ELF-1 (cell line): ENCODE results near the gene TEX22.

ENCODE experiments used
- DNase-seq: peaks from one replicate; pipeline ENCODE4 v3.0.0-alpha.2; 2016; ENCODE audit warnings: low read depth, low spot score

Gene TEX22

DNA sequence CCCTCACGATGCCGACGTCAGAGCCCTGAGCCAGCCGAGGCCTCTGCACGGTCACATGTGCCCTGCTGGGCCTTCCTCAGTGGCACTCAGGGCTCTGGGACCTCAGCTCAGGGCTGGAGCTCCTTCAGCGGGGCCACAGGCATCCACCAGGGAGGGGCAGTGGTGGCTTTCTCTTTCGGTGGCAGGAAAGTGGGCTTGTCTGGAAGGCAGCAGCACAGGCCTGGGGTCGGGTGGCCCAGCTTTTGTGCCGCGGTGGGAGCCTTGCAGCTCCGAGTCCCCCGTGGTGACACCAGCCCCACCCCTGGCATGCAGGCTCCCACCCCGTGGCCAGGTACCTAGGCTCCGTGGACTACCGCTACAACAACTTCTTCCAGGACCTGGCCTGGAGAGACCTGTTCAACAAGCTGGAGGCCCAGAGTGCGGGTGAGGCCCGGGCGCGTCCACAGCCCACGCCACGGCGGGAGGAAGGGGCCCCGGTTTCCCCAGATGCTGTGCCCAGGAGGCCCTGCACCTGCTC is 14.2 kb upstream of the TEX22 start:
- no peak for DNase-seq

DNA sequence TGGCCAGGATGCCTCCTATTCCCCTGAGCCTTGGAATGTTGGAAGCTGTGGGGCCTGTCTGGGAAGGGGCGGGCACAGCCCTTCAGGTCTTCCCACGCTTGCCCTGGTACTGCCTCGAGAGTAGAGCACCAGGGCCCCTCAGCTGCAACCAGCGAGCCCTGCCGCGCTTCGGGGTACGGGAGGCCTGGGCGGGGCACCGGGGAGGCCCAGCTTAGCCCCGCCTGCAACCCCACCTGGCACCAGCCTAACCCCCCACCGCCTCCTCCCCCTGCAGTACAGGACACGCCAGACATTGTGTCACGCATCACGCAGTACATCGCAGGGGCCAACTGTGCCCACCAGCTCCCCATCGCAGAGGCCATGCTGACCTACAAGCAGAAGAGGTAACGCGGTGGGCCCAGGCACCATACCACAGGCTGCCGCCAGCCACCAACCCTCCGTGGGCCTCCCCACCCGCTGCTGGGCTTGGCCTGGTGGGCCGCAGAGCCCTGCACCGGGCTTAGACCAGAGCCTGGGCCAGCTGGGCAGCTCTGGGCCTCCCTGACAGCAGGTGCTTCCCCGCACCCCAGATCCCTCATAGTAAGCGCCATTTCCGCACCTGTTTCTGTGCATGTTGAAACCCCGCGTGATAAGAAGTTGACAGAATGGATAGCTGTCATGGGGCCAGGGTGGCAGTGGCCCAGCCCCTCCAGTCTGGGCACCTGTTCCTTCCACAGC is 13.6 kb upstream of the TEX22 start:
- DNase-seq: no peak

DNA sequence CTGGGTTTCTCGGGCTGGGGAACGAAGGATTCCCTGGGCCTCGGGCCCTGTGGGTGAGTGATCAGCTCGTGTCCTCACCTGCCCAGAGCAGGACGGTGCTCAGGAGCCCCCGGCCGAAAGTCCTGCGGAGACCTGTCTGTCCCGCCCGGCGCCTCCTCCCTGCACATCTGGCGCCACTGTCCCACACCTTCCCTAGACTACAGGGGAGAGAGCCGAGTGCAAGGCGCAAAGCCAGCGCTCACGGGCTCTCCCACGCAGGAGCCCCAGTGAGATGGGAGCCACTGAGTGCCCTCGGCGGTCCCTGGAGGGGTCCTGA is 13.1 kb upstream of the TEX22 start:
- DNase-seq: no peak

DNA sequence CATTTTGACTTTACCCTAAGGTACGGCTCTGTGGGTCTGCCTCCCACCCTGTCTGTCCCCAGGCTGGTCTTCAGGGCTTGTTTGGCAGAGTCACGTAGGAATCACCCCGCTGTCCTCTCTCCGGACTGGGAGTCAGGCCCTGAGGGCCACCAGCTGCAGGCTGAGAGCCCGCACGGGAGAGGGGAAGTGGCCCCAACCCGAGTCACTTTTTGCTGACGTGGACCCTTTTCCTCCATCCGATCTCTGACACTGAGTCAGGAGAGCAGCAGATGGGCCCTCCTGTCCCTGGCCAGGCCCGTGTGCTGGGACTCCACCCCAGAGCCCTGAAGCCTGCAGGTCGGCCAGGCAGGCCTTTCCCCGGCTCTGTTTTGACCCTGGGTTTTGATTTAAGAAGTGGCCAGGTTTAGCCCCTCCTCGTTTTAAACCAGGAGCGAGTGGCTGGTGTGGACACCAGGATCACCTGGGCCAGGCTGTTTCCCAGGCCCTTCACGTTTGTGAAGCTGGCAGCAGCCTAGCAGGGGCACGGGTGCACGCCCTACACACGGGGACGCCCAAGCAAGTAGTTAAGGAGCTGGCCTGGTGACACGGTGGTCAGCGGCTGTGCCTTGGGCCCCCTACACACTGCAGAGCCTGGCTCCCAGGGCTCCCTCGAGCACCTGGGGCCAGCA is 12.5 kb upstream of the TEX22 start:
- no peak for DNase-seq

DNA sequence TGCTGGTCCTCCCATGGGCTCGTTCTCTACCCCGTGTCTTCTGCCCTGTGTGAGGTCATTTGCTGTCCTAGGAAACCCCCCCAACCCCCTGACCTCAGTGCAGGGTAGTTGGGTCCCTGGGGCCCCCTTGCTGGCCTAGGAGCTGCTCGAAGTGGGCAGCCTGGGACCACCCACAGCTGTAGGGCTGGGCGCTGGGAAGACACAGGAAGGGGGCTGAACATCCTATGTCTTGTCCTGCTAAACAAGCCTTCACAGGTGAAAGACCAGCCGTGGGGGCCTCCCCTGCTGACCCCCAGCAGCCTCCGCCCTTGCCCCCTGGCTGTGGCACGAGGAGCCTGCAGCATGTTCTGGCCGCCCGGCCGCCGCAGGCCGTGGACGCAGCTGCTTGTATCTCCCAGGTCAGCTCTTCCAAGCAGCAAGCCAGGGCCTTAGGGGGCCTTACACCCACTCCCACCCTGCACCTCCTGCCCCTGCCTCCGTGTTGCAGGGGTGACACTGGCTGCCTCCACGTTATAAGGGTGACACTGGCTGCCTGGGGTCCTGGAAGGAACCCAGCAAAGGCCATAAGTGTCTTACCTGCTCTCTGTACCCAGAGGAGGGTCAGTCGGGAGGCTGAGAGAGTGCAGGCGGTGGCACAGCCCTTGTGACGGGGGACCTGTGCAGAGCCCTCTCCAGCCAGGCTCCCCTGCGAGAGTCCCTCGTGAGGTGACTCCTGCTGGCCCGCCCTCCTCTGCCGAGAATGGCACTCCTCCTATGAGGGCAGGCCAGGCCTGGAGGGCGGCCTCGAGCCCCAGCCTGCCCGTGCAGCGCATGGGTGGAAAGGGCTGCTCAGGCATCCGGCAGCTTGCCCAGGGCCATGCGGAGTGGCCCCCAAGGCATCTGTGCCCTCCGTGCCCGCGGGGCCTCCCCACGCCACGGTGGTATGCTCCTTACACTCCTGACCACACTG is 11.5 kb upstream of the TEX22 start:
- DNase-seq: no peak

DNA sequence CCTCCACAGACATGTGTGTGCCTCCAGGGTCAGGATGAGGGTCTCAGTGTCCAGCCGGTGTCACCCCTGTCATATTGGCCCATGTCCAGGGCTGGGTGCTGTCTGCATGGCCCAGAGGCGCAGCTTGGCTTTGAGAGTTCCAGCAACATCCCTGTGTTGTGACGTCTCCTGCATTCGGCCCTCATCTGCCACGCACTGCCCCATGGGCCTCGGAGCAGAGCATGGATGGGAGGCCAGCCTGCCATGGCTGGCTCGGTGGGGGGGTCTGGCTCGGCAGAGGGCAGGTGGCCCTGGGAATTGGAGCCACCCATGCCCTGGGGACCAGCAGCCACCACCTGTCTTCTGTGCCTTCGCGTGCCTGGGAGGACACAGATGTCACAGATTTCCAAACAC is 10.8 kb upstream of the TEX22 start:
- no peak for DNase-seq

DNA sequence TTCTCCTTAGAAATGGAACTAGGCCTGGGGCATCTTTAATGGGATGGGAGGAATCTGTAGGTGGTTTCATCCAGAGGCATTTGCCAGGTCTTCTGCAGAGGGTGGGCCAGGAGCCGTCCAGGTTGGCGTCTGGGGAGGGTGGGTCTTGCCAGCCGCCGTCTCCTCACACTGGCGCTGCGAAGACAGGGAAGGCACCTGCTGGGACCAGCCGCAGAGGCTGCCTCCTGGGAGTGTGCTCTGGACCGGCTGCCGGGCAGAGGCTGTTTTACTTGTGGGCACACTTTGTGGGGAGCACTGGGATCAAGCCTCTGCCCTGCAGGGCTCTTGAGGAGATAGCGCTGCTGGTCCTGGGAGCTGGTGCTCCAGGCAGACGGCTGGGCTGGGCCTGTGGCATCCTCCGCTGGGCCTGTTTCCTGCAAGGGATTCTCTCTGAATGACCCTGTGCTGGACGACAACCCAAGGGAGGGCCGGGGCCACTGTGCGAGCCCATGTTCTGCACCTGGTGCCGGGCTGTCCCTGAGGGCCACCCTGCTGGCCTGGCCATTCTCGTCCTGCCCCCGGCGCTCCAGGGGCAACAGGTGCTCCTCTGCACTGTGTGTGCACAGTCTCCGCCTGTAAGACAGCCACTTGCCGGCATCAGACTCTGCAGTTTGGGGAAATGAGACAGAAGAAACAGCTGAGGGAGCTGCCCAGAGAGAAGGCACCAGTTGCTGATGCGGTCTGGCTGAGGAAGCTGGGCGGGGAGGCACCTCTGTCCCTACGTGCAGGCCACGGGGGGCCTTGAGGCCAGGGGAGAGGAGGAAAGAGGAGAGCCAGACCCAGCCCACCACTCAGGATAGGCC is 10.0 kb upstream of the TEX22 start:
- DNase-seq: no peak

DNA sequence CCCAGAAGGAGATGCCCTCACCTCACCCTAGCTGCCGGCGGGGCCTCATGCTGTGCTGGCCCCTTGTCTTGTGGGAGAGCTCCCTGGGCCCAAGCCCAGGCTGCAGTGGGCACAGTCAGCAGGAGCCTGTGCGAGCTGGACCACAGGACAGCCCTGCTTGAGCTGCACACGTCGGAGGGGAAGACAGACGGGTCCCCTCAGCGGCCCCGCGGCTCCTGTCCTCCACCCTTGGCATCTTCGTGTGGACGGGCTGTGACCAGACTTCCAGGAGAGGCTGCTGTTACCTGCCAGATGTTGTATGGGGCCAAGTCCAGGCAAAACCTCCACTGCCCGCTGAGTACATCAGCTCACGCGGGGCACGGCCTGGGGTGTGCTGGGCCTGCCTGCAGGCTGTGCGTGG is 9.4 kb upstream of the TEX22 start:
- DNase-seq: no peak

DNA sequence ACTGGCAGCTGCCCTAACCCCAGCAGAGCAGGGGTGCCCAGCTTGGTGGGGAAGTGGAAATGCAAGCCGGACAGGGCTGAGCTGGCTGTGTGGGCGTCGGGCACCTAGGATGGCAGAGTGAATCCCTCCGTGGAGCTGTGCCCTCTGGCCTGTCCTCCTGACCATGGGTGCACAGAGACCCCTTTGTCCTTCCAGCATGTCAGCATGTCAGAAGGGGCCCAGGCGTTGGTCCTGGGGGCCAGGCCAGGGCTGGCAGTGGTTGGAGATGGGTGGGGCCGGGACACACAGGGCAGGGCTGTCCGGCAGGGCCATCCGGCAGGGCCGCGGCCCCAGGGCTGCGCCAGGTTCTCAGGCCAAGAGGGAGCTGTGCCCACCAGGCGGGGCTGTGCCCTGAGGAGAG is 8.8 kb upstream of the TEX22 start:
- DNase-seq: no peak

DNA sequence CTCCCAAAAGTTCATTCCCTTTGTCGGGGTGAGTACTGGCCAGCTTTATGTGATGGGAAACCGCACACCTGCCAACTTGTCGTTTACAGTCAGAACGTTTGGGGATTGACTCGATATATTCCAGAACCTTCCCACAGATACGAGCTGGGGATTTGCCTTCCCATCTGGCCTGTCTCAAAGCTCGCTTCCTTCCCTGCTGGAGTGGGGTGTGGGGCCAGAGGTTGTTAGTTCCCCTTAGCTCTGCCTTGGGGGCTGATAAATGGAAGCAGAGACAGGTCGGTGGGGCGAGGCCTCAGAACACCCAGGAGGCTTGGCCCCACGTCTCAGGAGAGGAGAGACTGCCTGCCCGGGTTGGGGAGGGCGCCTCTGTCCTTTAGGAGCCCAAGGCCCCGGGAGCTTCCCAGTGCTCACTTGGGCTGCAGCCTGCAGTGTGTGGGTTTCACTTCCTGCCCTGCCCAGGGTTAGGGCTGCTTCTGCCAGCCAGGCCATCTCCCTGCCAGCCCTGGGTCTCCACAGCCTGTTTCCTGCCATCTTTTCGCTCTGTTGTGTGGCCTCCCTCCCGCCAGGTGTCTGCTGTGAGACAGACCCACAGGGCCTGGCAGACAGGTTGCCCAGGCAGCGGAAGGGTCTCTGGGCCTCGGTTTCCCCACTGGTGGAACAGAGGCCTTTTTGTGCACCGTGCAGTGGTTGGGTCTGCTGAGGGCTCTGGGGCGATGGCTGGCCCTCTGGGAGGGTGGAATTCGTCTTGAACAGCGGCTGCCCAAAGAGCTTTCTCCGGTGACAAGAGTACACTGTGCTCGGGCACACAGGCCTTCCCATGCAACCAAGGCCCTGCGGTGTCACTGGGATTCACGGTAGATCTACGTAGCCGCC is 8.1 kb upstream of the TEX22 start:
- no peak for DNase-seq

DNA sequence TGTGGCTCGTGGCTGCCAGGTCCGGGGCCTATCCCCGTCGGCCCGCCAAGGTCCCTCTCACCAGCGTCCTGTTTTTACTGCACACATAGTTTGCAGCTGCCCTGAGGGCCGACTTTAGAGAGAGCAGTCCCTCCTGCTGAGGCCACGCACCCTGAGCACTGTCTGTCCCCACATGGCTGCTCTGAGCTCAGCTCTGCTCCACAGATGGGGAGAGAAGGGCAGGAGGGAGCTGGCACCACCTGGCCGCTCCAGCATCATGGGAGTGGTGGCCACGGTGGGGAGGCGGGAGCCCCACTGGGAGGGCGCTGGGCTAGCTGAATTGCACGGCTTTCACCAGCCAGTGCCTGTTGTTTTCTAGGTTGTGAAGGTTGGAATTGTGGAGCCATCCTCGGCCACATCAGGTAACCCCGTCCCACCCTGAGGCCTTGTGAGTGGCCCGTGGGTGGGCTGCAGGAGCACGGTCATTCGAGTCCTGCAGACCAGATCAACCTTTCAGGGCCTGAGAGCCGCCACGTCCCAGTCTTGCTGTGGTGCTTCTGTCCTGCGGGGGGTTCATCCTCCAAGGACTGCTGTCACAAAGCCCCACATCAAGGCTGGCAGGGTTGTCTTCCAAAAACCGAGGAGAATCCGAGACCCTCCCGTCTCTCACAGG is 7.4 kb upstream of the TEX22 start:
- peak; percentile 38 for DNase-seq

DNA sequence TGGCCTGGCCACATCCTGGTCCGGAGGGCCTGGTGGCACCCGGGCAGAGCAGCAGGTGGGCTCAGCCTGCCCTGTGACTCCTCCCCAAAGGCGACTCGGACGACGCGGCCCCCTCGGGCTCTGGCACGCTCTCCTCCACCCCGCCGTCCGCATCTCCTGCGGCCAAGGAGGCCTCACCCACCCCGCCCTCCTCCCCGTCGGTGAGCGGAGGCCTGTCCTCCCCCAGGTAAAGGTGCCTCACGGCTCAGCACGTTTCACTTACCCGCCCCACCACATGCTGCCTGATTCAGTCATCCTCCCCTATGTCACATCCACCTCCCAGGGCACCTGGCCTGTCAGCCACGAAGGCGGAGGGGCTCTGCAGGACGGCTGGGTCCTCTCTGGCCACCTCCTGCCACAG is 6.8 kb upstream of the TEX22 start:
- DNase-seq: no peak

DNA sequence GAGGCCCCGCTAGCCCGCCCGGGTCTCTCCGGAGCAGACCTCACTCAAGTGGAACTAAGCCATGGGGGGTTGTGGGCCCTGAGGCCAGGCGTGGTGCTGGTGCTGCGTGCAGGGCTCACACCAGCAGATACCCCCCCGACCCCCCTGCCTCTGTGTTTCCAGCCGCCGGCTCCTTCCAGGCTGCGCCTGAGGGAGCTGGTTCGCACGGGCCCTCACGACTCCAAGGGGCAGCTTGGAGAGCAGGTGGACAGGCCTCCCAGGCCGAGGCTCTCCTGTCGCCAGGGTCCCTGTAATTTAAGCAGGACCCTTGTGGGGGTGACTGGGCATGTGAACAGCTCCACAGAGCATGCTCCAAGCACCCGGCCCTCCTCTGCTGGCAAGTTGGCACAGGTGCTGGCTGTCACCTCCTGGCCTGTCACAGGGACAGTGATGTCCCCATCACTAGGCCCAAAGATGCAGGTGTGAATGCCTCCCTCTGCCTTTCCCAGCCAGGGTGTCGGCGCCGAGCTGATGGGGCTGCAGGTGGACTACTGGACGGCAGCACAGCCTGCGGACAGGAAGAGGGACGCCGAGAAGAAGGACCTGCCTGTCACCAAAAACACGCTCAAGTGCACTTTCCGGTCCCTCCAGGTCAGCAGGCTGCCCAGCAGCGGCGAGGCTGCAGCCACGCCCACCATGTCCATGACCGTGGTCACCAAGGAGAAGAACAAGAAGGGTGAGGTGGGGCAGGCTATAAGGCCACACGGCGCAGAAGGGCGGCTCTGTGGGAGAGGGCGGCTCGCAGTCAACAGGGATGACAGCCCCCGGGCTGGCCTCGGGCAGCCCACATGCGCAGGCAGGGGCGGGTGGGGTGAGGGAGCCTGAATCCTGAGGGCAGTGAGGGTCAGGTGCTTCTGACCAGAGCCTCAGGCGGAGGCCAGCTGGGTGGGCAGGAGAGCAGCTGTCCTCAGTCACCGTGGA is 5.9 kb upstream of the TEX22 start:
- no peak for DNase-seq

DNA sequence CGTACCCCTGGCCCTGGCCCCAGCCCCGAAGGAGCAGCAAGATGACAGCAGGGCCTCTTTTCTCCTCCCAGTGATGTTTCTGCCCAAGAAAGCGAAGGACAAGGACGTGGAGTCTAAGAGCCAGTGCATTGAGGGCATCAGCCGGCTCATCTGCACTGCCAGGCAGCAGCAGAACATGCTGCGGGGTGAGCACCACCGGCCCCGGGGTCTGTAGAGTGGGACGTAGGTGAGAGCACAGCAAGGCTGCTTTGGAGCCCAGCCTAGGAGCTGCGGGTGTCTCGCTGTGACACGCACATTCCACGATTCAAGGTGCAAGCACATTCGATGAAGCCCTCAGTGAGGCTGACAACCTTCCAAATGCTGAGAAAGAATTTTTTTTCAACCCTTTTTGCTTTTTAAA is 5.2 kb upstream of the TEX22 start:
- DNase-seq: no peak

DNA sequence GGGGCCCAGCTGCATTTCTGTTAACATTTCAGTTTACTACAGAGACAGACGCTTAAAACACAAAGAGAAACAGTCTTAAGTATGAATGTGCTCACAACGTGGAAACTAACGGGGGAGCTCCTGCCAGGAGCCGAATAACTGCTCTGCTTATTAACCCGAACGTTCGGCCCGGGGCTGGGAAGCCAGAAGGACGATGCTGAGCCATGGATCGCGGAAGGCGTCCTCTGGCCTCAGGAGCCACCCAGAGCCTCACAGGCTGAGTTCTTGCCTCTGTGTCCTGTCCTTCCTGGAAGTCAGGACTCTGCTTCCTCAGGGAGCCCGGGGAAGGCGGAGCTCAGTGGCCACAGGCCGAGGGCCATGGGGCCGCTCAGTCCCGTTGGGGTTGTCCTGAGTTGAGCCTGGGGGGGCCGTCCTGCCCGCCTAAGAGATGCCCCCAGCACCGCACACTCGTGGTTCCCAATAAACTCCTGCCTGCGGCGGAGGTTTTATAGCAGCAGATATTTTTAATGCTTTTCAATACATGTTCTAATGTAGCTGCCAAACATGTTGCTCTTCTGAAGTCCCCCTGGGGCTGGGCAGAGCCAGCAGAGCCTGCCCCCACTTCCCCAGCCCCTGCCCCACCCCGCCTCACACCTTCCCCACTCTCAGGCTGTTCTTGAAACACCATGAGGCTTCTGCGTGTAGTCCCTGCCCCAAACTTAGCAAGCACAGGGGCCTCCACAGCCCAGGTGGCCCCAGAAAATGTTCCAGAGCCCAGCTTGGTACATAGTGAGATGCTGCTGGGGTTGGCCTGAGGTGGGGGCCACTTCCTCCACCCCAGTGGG is 3.4 kb upstream of the TEX22 start:
- DNase-seq: no peak

DNA sequence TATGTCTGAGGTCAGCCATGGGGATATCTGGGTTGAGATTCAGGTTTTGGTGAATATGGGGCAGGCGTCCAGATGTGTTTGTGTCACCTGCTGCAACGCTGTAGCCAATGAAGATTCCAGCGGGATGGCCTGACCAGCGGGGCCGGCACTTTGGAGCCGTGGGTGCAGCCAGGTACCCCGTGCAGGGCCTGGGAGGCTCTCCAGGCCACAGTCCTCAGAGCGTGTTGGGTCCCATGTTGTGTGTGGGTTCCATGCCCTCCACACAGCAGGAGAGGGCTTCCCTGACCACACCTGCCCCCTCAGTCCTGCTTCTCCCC is 2.8 kb upstream of the TEX22 start:
- DNase-seq: no peak

DNA sequence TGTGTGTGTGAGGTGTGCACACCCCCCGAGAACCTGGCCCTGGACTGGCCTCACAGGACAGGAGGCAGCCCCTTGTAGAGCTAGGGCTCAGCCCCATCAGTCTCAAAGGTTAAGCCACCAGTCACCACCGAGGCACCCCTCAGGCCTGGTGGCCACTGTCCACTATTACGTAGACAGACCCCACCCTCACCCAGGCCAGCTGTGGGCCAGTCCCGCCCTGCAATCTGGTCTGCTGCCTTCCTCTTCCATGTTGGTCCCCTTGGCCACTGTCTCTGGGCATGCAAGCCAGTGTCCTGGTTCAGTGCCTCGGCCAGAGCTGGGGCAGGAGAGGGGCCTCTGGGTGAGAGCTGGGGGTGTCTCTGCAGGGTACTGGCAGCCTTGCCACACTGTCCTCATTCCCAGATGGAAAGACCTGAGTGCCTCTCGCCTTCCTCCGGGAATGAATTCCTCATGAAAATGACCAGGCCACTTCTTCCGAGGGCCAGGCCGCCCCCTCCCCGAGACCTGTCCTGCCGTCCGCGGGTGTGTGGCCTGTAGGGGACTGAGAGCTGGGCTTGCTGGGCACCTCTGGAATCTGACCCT is 897 bp upstream of the TEX22 start:
- DNase-seq: no peak
